ENCODE results near the gene ALK.

DNA sequence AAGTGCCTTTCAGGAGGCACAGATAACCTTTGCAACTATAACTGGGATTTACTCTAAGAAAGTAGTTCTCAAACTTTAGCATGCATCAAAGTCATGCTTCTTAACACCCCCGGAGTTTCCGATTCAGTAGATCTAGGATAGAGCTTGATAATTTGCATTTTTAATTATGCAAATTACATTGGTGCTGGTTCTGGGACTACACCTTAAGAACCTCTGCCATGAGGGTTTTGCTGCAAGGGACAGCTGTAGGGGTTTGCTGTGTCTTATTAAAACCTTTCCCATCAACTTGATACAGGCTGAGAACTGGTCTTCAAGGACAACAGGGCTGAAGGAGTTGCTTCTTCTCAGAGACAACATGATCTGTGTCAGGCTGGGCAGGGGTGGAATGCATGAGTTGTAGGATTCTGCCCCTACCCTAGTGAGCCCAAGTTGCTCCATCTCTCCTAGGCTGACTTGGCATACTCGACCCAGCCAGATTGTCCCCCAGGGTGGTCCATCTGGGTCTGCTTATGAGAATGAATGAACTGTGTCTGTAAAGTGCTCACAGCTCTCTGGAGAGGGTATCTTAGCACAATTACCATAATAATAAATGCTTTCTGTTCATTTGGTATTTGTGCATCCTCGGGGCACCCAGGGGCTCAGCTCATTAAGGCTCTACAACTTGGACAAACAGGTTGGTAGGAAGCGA, 573.5 kb downstream of the ALK start:
- TF ChIP-seq CTCF (IDR thresholded peaks at IDR 0.05; ENCODE audit: low read depth, low read length) (no peak), POLR2A (IDR thresholded peaks at IDR 0.05; ENCODE audit: extremely low read depth, insufficient read length) (no peak), MYC (IDR thresholded peaks at IDR 0.05; ENCODE audit: low read depth, low read length) (no peak), MAX (IDR thresholded peaks at IDR 0.05; ENCODE audit: low read depth, low read length) (no peak)

Data from NB4 (cell line).